GM10266 (cell line): ENCODE results near the gene ARHGAP12.

Source experiments
- DNase-seq: peaks from one replicate; pipeline ENCODE4 v3.0.0; 2012; ENCODE audit errors: extremely low spot score
- CTCF ChIP-seq: IDR thresholded peaks from 2 replicates; pipeline ENCODE4 v1.5.1; 2012; ENCODE audit warnings: mild to moderate bottlenecking, low read depth; ENCODE audit not compliant: control insufficient read depth, insufficient read depth; ENCODE audit errors: missing control alignments

ARHGAP12 gene

GRCh38 chr10:31920538-31920937 is 8.1 kb downstream of the ARHGAP12 start:
- peak; percentile 9 for DNase-seq
- no peak for TF ChIP-seq CTCF

GRCh38 chr10:31918671-31919409 is 9.8 kb downstream of the ARHGAP12 start:
- TF ChIP-seq CTCF = no peak
- DNase-seq = no peak

- TF ChIP-seq CTCF = no peak
Measured at GRCh38 chr10:31914370-31914769, 14.3 kb downstream of the ARHGAP12 start.

GRCh38 chr10:31912898-31913850 is 15.5 kb downstream of the ARHGAP12 start:
- TF ChIP-seq CTCF = no peak
- no peak for DNase-seq

More at GRCh38 chr10:31914370-31914769, 14.3 kb downstream of the ARHGAP12 start:
- DNase-seq = no peak

- TF ChIP-seq CTCF = no peak
- DNase-seq = no peak
Measured at GRCh38 chr10:31912289-31912688, 16.3 kb downstream of the ARHGAP12 start.

- DNase-seq = no peak
- no peak for TF ChIP-seq CTCF
Measured at GRCh38 chr10:31910016-31910415, 18.6 kb downstream of the ARHGAP12 start.
